ENCODE measurements around the gene AGER.

Gene AGER

GRCh38 chr6:32167154-32167760, 16.8 kb downstream of the AGER start:
- Histone ChIP-seq H3K9me3 (ENCODE audit: control insufficient read depth, insufficient read depth, low read length) (no peaks in the 10 kb centered on the region), H3K9ac (ENCODE audit: low read depth, low read length) (no peak overlapping the region; the same call in 1 of the 2 replicates), H3K36me3 (ENCODE audit: control insufficient read depth, insufficient read depth, low read length) (peaks cover 54% of the 10 kb centered on the region), H3K4me3 (ENCODE audit: low read depth, low read length) (no peak overlapping the region), H3K27ac (ENCODE audit: low read depth, low read length) (peak overlapping the region; percentile 55), H3K27me3 (ENCODE audit: control insufficient read depth, insufficient read depth, low read length) (no peaks in the 10 kb centered on the region), H3K4me1 (ENCODE audit: control insufficient read depth, insufficient read depth, low read length) (no peaks in the 10 kb centered on the region)

- H3K9ac ChIP-seq (ENCODE audit: low read depth, low read length), result no peak overlapping the region
These were observed 17.5 kb downstream of the AGER start for GRCh38 chr6:32166411-32167061.

GRCh38 chr6:32164295-32164694, 19.8 kb downstream of the AGER start, which contains the start of gene EGFL8:
Gene EGFL8 (plus strand): TSS chr6:32164595. CDS start chr6:32166166, 1,571 bp downstream.
- no peak within 1 kb of the TSS for H3K4me3 ChIP-seq (ENCODE audit: low read depth, low read length)
- H3K27ac ChIP-seq (ENCODE audit: low read depth, low read length), result no peak within 1 kb of the TSS
- H3K4me1 ChIP-seq (ENCODE audit: control insufficient read depth, insufficient read depth, low read length), result no peaks in the 10 kb centered on the region
- no peaks in the 10 kb centered on the region for H3K27me3 ChIP-seq (ENCODE audit: control insufficient read depth, insufficient read depth, low read length)
- peaks cover 32% of the 10 kb centered on the region for H3K36me3 ChIP-seq (ENCODE audit: control insufficient read depth, insufficient read depth, low read length)
- no peaks in the 10 kb centered on the region for H3K9me3 ChIP-seq (ENCODE audit: control insufficient read depth, insufficient read depth, low read length)
- no peak within 1 kb of the TSS for H3K9ac ChIP-seq (ENCODE audit: low read depth, low read length)

More at GRCh38 chr6:32166411-32167061, 17.5 kb downstream of the AGER start:
- no peaks in the 10 kb centered on the region for H3K9me3 ChIP-seq (ENCODE audit: control insufficient read depth, insufficient read depth, low read length)
- no peak overlapping the region for H3K4me3 ChIP-seq (ENCODE audit: low read depth, low read length)
- no peaks in the 10 kb centered on the region for H3K27me3 ChIP-seq (ENCODE audit: control insufficient read depth, insufficient read depth, low read length)
- no peaks in the 10 kb centered on the region for H3K4me1 ChIP-seq (ENCODE audit: control insufficient read depth, insufficient read depth, low read length)
- no peak overlapping the region for H3K27ac ChIP-seq (ENCODE audit: low read depth, low read length)
- H3K36me3 ChIP-seq (ENCODE audit: control insufficient read depth, insufficient read depth, low read length), result peaks cover 52% of the 10 kb centered on the region

GRCh38 chr6:32163559-32164258, 20.3 kb downstream of the AGER start:
- Histone ChIP-seq H3K27ac (ENCODE audit: low read depth, low read length) (no peak overlapping the region), H3K4me3 (ENCODE audit: low read depth, low read length) (no peak overlapping the region), H3K9ac (ENCODE audit: low read depth, low read length) (no peak overlapping the region), H3K27me3 (ENCODE audit: control insufficient read depth, insufficient read depth, low read length) (no peaks in the 10 kb centered on the region), H3K9me3 (ENCODE audit: control insufficient read depth, insufficient read depth, low read length) (no peaks in the 10 kb centered on the region), H3K36me3 (ENCODE audit: control insufficient read depth, insufficient read depth, low read length) (peaks cover 28% of the 10 kb centered on the region), H3K4me1 (ENCODE audit: control insufficient read depth, insufficient read depth, low read length) (no peaks in the 10 kb centered on the region)

GRCh38 chr6:32158052-32158451, 26.0 kb downstream of the AGER start:
- H3K4me1 ChIP-seq (ENCODE audit: control insufficient read depth, insufficient read depth, low read length), result peaks cover 2% of the 10 kb centered on the region; the same call in 1 of the 2 replicates
- no peak overlapping the region for H3K27ac ChIP-seq (ENCODE audit: low read depth, low read length)
- no peak overlapping the region for H3K4me3 ChIP-seq (ENCODE audit: low read depth, low read length)
- H3K36me3 ChIP-seq (ENCODE audit: control insufficient read depth, insufficient read depth, low read length), result peaks cover 40% of the 10 kb centered on the region
- H3K27me3 ChIP-seq (ENCODE audit: control insufficient read depth, insufficient read depth, low read length), result peaks cover 1% of the 10 kb centered on the region
- no peaks in the 10 kb centered on the region for H3K9me3 ChIP-seq (ENCODE audit: control insufficient read depth, insufficient read depth, low read length)
- H3K9ac ChIP-seq (ENCODE audit: low read depth, low read length), result no peak overlapping the region

GRCh38 chr6:32156891-32157290, 27.2 kb downstream of the AGER start:
- no peak overlapping the region for H3K27ac ChIP-seq (ENCODE audit: low read depth, low read length)
- H3K36me3 ChIP-seq (ENCODE audit: control insufficient read depth, insufficient read depth, low read length), result peaks cover 36% of the 10 kb centered on the region
- peaks cover 13% of the 10 kb centered on the region for H3K27me3 ChIP-seq (ENCODE audit: control insufficient read depth, insufficient read depth, low read length)
- no peak overlapping the region for H3K9ac ChIP-seq (ENCODE audit: low read depth, low read length)
- H3K9me3 ChIP-seq (ENCODE audit: control insufficient read depth, insufficient read depth, low read length), result no peaks in the 10 kb centered on the region
- H3K4me1 ChIP-seq (ENCODE audit: control insufficient read depth, insufficient read depth, low read length), result peaks cover 13% of the 10 kb centered on the region
- H3K4me3 ChIP-seq (ENCODE audit: low read depth, low read length), result no peak overlapping the region

- Histone ChIP-seq H3K27ac (ENCODE audit: low read depth, low read length) (peak overlapping the region; percentile 94), H3K4me1 (ENCODE audit: control insufficient read depth, insufficient read depth, low read length) (peaks cover 26% of the 10 kb centered on the region)
These were observed 29.4 kb downstream of the AGER start for GRCh38 chr6:32154514-32155161.

GRCh38 chr6:32153564-32154513, 30.2 kb downstream of the AGER start, which contains the start of gene PPT2:
Gene PPT2 (plus strand): TSS chr6:32154141. CDS start chr6:32154595, 454 bp downstream.
- Histone ChIP-seq H3K9ac (ENCODE audit: low read depth, low read length) (peak within 1 kb of the TSS; percentile 90), H3K4me3 (ENCODE audit: low read depth, low read length) (peak within 1 kb of the TSS; percentile 97), H3K27me3 (ENCODE audit: control insufficient read depth, insufficient read depth, low read length) (peaks cover 41% of the 10 kb centered on the region), H3K4me1 (ENCODE audit: control insufficient read depth, insufficient read depth, low read length) (peaks cover 27% of the 10 kb centered on the region), H3K27ac (ENCODE audit: low read depth, low read length) (peak within 1 kb of the TSS; percentile 94), H3K9me3 (ENCODE audit: control insufficient read depth, insufficient read depth, low read length) (no peaks in the 10 kb centered on the region), H3K36me3 (ENCODE audit: control insufficient read depth, insufficient read depth, low read length) (peaks cover 32% of the 10 kb centered on the region)

More at GRCh38 chr6:32154514-32155161, 29.4 kb downstream of the AGER start:
- peak overlapping the region; percentile 97 for H3K4me3 ChIP-seq (ENCODE audit: low read depth, low read length)
- peaks cover 34% of the 10 kb centered on the region for H3K36me3 ChIP-seq (ENCODE audit: control insufficient read depth, insufficient read depth, low read length)
- H3K9ac ChIP-seq (ENCODE audit: low read depth, low read length), result peak overlapping the region; percentile 90
- peaks cover 33% of the 10 kb centered on the region for H3K27me3 ChIP-seq (ENCODE audit: control insufficient read depth, insufficient read depth, low read length)
- H3K9me3 ChIP-seq (ENCODE audit: control insufficient read depth, insufficient read depth, low read length), result no peaks in the 10 kb centered on the region

- H3K4me3 ChIP-seq (ENCODE audit: low read depth, low read length), result peak overlapping the region; percentile 97
- peaks cover 24% of the 10 kb centered on the region for H3K36me3 ChIP-seq (ENCODE audit: control insufficient read depth, insufficient read depth, low read length)
- H3K9ac ChIP-seq (ENCODE audit: low read depth, low read length), result peak overlapping the region; percentile 58; the same call in 1 of the 2 replicates
- peaks cover 27% of the 10 kb centered on the region for H3K4me1 ChIP-seq (ENCODE audit: control insufficient read depth, insufficient read depth, low read length)
- H3K27ac ChIP-seq (ENCODE audit: low read depth, low read length), result peak overlapping the region; percentile 94
- H3K27me3 ChIP-seq (ENCODE audit: control insufficient read depth, insufficient read depth, low read length), result peaks cover 41% of the 10 kb centered on the region
- no peaks in the 10 kb centered on the region for H3K9me3 ChIP-seq (ENCODE audit: control insufficient read depth, insufficient read depth, low read length)
These were observed 31.1 kb downstream of the AGER start for GRCh38 chr6:32152769-32153563.
